ENCODE data around the gene GRM4.
A peak's percentile ranks its signal among the peaks of the same experiment; 100 is the strongest.

DNA sequence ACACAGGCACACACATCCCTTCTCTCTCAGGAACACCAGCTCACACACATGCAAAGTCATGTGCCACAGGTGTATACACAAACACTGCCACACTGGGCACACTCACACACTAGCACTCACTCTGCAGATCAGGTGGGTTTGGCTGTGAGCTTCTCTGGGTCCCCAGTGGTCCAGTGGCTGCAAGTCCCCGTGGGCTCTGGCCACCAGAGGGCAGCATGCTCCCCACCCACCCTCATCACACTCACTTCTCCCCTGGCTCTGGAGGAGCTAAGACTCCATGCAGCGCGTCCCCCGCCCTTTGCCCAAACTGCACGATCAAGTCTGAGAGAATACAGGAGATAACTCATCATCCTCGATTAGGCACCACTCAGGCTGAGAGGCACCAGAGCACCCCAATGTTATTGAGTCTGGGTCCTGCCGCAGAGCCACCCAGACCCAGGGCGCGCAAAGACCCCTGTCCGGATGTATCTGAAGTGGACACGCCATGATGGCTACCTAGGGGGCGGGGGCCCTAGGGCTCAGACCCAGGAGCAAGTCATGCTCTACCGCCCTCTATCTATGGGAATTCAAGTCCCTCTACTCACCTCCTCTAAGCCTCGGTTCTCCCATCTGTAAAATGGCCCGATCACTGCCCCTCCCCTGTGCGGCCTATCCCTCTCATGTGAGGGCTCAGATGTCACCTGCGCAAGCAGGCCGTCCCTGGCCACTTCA is 90.5 kb downstream of the GRM4 start:
- no peak for TF ChIP-seq EZH2 (IDR thresholded peaks at IDR 0.05; ENCODE audit: low read depth)
- TF ChIP-seq, protein P1, sequence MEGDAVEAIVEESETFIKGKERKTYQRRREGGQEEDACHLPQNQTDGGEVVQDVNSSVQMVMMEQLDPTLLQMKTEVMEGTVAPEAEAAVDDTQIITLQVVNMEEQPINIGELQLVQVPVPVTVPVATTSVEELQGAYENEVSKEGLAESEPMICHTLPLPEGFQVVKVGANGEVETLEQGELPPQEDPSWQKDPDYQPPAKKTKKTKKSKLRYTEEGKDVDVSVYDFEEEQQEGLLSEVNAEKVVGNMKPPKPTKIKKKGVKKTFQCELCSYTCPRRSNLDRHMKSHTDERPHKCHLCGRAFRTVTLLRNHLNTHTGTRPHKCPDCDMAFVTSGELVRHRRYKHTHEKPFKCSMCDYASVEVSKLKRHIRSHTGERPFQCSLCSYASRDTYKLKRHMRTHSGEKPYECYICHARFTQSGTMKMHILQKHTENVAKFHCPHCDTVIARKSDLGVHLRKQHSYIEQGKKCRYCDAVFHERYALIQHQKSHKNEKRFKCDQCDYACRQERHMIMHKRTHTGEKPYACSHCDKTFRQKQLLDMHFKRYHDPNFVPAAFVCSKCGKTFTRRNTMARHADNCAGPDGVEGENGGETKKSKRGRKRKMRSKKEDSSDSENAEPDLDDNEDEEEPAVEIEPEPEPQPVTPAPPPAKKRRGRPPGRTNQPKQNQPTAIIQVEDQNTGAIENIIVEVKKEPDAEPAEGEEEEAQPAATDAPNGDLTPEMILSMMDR (conservative IDR thresholded peaks at IDR 0.05), result peak; percentile 75

Data from PC-9 (cell line).